ENCODE results near the gene CCM2. TPM values are rescaled to one million over a fixed set of nuclear protein-coding genes. Genes with fewer than 3 reads are reported as not detected.
A peak's percentile ranks its signal among the peaks of the same experiment; 100 is the strongest.

Gene CCM2
- total RNA-seq, 2 experiments from 2014 or later = 72.3 to 77.5 TPM

DNA sequence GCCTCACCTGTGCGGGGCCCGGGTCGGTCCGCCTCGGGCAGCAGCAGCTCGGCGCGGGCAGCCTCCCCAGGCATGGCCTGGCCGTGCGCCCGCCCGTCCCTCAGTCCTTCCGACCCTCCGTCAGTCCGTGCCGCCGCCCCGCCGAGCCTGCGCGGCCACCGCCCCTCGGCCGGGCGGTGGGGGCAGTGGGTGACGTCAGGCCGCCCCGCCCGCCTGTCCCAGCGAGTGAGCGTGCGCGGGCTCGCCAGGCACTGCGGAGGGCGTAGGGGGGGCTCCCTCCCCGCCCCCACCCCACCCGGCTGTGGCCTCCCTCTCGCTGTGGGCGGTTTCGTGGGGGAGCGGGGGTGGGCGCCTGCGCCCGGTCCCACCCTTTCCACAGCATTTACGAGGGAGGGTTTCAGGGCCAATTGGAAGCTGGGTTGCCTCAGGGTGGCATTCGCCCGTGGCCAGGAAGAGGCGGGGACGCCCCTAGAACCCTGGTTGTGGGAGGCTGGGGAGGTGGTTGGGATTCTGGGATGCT lies 88.9 kb downstream of the CCM2 start, which contains the start of gene NACAD:
Gene NACAD (minus strand): TSS at position 149 of the 520 bp plus-strand sequence. CDS start 75 bp downstream, at position 74.
- H3K27ac Mint-ChIP-seq = no peak within 1 kb of the TSS
- no peaks in the 10 kb centered on the region for H3K36me3 Mint-ChIP-seq (ENCODE audit: low read depth)
- TF ChIP-seq, protein P1, sequence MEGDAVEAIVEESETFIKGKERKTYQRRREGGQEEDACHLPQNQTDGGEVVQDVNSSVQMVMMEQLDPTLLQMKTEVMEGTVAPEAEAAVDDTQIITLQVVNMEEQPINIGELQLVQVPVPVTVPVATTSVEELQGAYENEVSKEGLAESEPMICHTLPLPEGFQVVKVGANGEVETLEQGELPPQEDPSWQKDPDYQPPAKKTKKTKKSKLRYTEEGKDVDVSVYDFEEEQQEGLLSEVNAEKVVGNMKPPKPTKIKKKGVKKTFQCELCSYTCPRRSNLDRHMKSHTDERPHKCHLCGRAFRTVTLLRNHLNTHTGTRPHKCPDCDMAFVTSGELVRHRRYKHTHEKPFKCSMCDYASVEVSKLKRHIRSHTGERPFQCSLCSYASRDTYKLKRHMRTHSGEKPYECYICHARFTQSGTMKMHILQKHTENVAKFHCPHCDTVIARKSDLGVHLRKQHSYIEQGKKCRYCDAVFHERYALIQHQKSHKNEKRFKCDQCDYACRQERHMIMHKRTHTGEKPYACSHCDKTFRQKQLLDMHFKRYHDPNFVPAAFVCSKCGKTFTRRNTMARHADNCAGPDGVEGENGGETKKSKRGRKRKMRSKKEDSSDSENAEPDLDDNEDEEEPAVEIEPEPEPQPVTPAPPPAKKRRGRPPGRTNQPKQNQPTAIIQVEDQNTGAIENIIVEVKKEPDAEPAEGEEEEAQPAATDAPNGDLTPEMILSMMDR (IDR thresholded peaks at IDR 0.05) = no peak
- H3K4me3 Mint-ChIP-seq = peak within 1 kb of the TSS; percentile 73
- peaks cover 8% of the 10 kb centered on the region for H3K4me1 Mint-ChIP-seq (ENCODE audit: low read depth)
- DNase-seq (peak; percentile 31), ATAC-seq (peak; percentile 71)
- intact Hi-C loops (cut with micrococcal nuclease) = no loop called here
- ChIA-PET CTCF (interaction anchor here (0.9 to 1.3 kb wide), 2 partner anchors 115 to 232 kb away, joined by 3 to 5 read pairs; no protein-coding TSS in a partner anchor), POLR2A (interaction anchor here (0.8 to 1.3 kb wide), 3 partner anchors 19 to 52 kb away, joined by 3 read pairs; no protein-coding TSS in a partner anchor)
- H3K9me3 Mint-ChIP-seq = peaks cover 2% of the 10 kb centered on the region
- peaks cover 5% of the 10 kb centered on the region for H3K27me3 Mint-ChIP-seq

- TF ChIP-seq, protein P1 (IDR thresholded peaks at IDR 0.05) = no peak
- peaks cover 8% of the 10 kb centered on the region for H3K4me1 Mint-ChIP-seq (ENCODE audit: low read depth)
- peak; percentile 79 for ATAC-seq
- H3K27ac Mint-ChIP-seq = no peak overlapping the region
- peaks cover 2% of the 10 kb centered on the region for H3K9me3 Mint-ChIP-seq
- H3K27me3 Mint-ChIP-seq = peaks cover 5% of the 10 kb centered on the region
- H3K36me3 Mint-ChIP-seq (ENCODE audit: low read depth) = no peaks in the 10 kb centered on the region
- intact Hi-C loops (cut with micrococcal nuclease) = no loop called here
- ChIA-PET CTCF (interaction anchor here (0.9 to 1.3 kb wide), 2 partner anchors 116 to 232 kb away, joined by 3 to 5 read pairs; no protein-coding TSS in a partner anchor), POLR2A (interaction anchor here (0.8 to 1.3 kb wide), 3 partner anchors 20 to 53 kb away, joined by 3 read pairs; no protein-coding TSS in a partner anchor)
- peak overlapping the region; percentile 73 for H3K4me3 Mint-ChIP-seq
- peak; percentile 86 for DNase-seq
Observed at GRCh38 chr7:45089341-45089891, 89.4 kb downstream of the CCM2 start.

DNA sequence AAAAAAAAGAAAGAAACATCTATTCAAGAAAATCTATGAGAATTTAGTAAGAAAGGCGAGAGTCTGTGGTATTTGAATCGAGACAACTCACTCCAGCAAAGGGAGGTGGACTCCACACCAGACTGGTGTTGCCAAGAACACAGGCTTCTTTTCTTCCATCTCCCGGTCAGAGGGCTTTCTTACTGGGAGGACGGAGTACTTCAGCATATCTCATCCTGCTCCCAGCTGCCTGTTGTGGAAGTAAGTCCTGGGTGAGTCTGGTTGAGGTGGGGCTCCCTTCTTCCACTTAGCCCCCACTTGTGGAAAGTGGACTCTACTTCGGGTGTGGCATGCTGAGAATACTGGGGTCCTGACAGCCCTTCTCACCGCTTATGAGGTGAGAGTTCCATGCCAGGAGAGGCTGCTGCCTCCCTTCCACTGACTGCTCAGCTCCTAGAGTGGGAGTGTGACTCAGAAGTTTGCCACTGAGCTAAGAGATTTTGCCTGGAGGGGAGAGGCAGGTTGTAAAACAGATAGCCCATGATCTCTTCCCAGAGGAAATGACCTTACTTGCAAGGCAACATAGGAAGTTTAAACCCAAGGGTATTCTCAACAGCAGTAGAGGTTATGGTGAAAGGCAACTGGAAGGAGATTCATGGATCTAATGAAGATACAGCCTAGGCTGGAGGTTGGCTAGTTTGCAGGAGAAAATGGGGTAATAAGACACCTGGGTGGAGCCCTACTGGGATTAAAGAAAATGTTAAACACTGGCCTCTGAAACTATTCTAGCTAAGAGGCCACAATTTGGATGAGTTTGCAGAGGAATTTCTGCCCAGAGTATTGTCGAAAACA lies 92.3 kb downstream of the CCM2 start:
- H3K4me3 Mint-ChIP-seq = no peak overlapping the region
- peaks cover 8% of the 10 kb centered on the region for H3K4me1 Mint-ChIP-seq (ENCODE audit: low read depth)
- TF ChIP-seq, protein P1 (IDR thresholded peaks at IDR 0.05) = no peak

DNA sequence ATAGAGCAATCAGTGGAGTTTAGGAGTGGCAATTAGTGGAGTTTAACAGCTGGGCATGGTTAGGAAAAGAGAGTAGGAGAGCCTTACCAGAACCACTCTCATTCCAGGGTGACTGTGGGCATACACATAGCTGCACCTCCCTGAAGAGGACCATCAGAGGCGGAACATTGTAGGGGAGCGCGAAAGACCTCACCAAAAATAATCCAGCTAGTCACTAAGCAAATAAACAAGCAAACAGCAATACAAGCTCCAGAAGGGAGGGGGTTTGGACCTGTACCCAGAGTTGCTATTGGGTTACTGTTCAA lies 92.9 kb downstream of the CCM2 start:
- ChIA-PET POLR2A (interaction anchor here (1.1 to 1.4 kb wide), 2 partner anchors 11 to 18 kb away, joined by 3 to 4 read pairs; no protein-coding TSS in a partner anchor), CTCF (interaction anchor here (1.1 to 1.4 kb wide), 2 partner anchors 11 to 43 kb away, joined by 3 to 4 read pairs; no protein-coding TSS in a partner anchor)
- TF ChIP-seq, protein P1 (IDR thresholded peaks at IDR 0.05) = no peak
- DNase-seq (no peak), ATAC-seq (no peak)
- Mint-ChIP-seq H3K27ac (no peak overlapping the region), H3K4me1 (ENCODE audit: low read depth) (peaks cover 8% of the 10 kb centered on the region), H3K9me3 (peaks cover 2% of the 10 kb centered on the region), H3K36me3 (ENCODE audit: low read depth) (no peaks in the 10 kb centered on the region), H3K27me3 (peaks cover 5% of the 10 kb centered on the region), H3K4me3 (no peak overlapping the region)
- intact Hi-C loops (cut with micrococcal nuclease) = no loop called here

More for the DNA sequence above, 92.3 kb downstream of the CCM2 start:
- Mint-ChIP-seq H3K9me3 (peaks cover 2% of the 10 kb centered on the region), H3K27me3 (peaks cover 5% of the 10 kb centered on the region), H3K36me3 (ENCODE audit: low read depth) (no peaks in the 10 kb centered on the region), H3K27ac (no peak overlapping the region)
- ChIA-PET CTCF (interaction anchor here (1.1 to 1.8 kb wide), 3 partner anchors 12 to 44 kb away, joined by 3 to 5 read pairs (median 4); no protein-coding TSS in a partner anchor), POLR2A (interaction anchor here (1.4 kb wide), 1 partner anchor 12 kb away, joined by 4 read pairs; no protein-coding TSS in a partner anchor)
- no peak for DNase-seq
- ATAC-seq = no peak
- intact Hi-C loops (cut with micrococcal nuclease) = no loop called here

Data from activated CD8-positive, alpha-beta T cell treated with anti-CD3 and anti-CD28 coated beads for 36 hours (primary cell).